Measurements from ENCODE around the gene CTBP2. TPM values are rescaled to one million over a fixed set of nuclear protein-coding genes. Genes with fewer than 3 reads are reported as not detected.

The CTBP2 gene
- total and polyA plus RNA-seq, 4 donors = 3.4 to 59.2 (median 5.5) TPM

GRCh38 chr10:125193306-125193877, 33.0 kb upstream of the CTBP2 start:
- Histone ChIP-seq H3K9ac (ENCODE audit: low read depth in 1 of 2, low read length in 2 of 2) (no peak overlapping the region), H3K4me3 (ENCODE audit: low read depth in 1 of 3, low read length in 3 of 3) (no peak overlapping the region), H3K27ac (ENCODE audit: low read depth in 1 of 2, low read length in 2 of 2) (no peak overlapping the region), H3K27me3 (ENCODE audit: control insufficient read depth in 4 of 4, insufficient read depth in 4 of 4, low read length in 3 of 4) (peaks cover 0 to 2% (median 0%) of the 10 kb centered on the region in 4 donors), H3K36me3 (ENCODE audit: control insufficient read depth in 4 of 4, insufficient read depth in 3 of 4, low read depth in 1 of 4, low read length in 3 of 4) (no peaks in the 10 kb centered on the region), H3K4me1 (ENCODE audit: control insufficient read depth in 4 of 4, insufficient read depth in 4 of 4, low read length in 3 of 4) (no peaks in the 10 kb centered on the region), H3K9me3 (ENCODE audit: control insufficient read depth in 4 of 4, low read length in 3 of 4) (no peaks in the 10 kb centered on the region)
- no peak for DNase-seq (ENCODE audit: low spot score)
- WGBS = 84% methylated on average over 11 of the region's 11 CpGs
- TF ChIP-seq MAX (IDR thresholded peaks at IDR 0.05) = no peak
- TF ChIP-seq TAF1 (conservative IDR thresholded peaks at IDR 0.05) = no peak
- TF ChIP-seq, protein P1, sequence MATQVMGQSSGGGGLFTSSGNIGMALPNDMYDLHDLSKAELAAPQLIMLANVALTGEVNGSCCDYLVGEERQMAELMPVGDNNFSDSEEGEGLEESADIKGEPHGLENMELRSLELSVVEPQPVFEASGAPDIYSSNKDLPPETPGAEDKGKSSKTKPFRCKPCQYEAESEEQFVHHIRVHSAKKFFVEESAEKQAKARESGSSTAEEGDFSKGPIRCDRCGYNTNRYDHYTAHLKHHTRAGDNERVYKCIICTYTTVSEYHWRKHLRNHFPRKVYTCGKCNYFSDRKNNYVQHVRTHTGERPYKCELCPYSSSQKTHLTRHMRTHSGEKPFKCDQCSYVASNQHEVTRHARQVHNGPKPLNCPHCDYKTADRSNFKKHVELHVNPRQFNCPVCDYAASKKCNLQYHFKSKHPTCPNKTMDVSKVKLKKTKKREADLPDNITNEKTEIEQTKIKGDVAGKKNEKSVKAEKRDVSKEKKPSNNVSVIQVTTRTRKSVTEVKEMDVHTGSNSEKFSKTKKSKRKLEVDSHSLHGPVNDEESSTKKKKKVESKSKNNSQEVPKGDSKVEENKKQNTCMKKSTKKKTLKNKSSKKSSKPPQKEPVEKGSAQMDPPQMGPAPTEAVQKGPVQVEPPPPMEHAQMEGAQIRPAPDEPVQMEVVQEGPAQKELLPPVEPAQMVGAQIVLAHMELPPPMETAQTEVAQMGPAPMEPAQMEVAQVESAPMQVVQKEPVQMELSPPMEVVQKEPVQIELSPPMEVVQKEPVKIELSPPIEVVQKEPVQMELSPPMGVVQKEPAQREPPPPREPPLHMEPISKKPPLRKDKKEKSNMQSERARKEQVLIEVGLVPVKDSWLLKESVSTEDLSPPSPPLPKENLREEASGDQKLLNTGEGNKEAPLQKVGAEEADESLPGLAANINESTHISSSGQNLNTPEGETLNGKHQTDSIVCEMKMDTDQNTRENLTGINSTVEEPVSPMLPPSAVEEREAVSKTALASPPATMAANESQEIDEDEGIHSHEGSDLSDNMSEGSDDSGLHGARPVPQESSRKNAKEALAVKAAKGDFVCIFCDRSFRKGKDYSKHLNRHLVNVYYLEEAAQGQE (IDR thresholded peaks at IDR 0.05) = no peak
- no peak for TF ChIP-seq RXRA (IDR thresholded peaks at IDR 0.05)
- TF ChIP-seq FOXA2 (IDR thresholded peaks at IDR 0.05) = no peak
- no peak for TF ChIP-seq ATF3 (IDR thresholded peaks at IDR 0.05)
- TF ChIP-seq NR2F2 (IDR thresholded peaks at IDR 0.05) = no peak

- Histone ChIP-seq H3K4me1 (ENCODE audit: control insufficient read depth in 4 of 4, insufficient read depth in 4 of 4, low read length in 3 of 4) (no peaks in the 10 kb centered on the region), H3K36me3 (ENCODE audit: control insufficient read depth in 4 of 4, insufficient read depth in 3 of 4, low read depth in 1 of 4, low read length in 3 of 4) (no peaks in the 10 kb centered on the region), H3K4me3 (ENCODE audit: low read depth in 1 of 3, low read length in 3 of 3) (no peak overlapping the region), H3K9me3 (ENCODE audit: control insufficient read depth in 4 of 4, low read length in 3 of 4) (no peaks in the 10 kb centered on the region), H3K27me3 (ENCODE audit: control insufficient read depth in 4 of 4, insufficient read depth in 4 of 4, low read length in 3 of 4) (peaks cover 0 to 2% (median 0%) of the 10 kb centered on the region in 4 donors), H3K9ac (ENCODE audit: low read depth in 1 of 2, low read length in 2 of 2) (no peak overlapping the region), H3K27ac (ENCODE audit: low read depth in 1 of 2, low read length in 2 of 2) (no peak overlapping the region)
- no peak for TF ChIP-seq TAF1 (conservative IDR thresholded peaks at IDR 0.05)
- TF ChIP-seq HNF4A (conservative IDR thresholded peaks at IDR 0.05) = no peak
- no peak for TF ChIP-seq FOXA2 (IDR thresholded peaks at IDR 0.05)
- TF ChIP-seq GABPA (IDR thresholded peaks at IDR 0.05 in 1 of 2, conservative IDR thresholded peaks at IDR 0.05 in 1 of 2) = no peak
- TF ChIP-seq, protein P2, sequence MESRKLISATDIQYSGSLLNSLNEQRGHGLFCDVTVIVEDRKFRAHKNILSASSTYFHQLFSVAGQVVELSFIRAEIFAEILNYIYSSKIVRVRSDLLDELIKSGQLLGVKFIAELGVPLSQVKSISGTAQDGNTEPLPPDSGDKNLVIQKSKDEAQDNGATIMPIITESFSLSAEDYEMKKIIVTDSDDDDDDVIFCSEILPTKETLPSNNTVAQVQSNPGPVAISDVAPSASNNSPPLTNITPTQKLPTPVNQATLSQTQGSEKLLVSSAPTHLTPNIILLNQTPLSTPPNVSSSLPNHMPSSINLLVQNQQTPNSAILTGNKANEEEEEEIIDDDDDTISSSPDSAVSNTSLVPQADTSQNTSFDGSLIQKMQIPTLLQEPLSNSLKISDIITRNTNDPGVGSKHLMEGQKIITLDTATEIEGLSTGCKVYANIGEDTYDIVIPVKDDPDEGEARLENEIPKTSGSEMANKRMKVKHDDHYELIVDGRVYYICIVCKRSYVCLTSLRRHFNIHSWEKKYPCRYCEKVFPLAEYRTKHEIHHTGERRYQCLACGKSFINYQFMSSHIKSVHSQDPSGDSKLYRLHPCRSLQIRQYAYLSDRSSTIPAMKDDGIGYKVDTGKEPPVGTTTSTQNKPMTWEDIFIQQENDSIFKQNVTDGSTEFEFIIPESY (IDR thresholded peaks at IDR 0.05) = no peak
- TF ChIP-seq HNF4G (IDR thresholded peaks at IDR 0.05) = no peak
- no peak for TF ChIP-seq RAD21 (IDR thresholded peaks at IDR 0.05)
- TF ChIP-seq, protein P1 (IDR thresholded peaks at IDR 0.05) = no peak
- TF ChIP-seq, protein P3, sequence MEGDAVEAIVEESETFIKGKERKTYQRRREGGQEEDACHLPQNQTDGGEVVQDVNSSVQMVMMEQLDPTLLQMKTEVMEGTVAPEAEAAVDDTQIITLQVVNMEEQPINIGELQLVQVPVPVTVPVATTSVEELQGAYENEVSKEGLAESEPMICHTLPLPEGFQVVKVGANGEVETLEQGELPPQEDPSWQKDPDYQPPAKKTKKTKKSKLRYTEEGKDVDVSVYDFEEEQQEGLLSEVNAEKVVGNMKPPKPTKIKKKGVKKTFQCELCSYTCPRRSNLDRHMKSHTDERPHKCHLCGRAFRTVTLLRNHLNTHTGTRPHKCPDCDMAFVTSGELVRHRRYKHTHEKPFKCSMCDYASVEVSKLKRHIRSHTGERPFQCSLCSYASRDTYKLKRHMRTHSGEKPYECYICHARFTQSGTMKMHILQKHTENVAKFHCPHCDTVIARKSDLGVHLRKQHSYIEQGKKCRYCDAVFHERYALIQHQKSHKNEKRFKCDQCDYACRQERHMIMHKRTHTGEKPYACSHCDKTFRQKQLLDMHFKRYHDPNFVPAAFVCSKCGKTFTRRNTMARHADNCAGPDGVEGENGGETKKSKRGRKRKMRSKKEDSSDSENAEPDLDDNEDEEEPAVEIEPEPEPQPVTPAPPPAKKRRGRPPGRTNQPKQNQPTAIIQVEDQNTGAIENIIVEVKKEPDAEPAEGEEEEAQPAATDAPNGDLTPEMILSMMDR (IDR thresholded peaks at IDR 0.05; ENCODE audit: low read depth, low read length, missing input control) = no peak
- TF ChIP-seq SP1 (IDR thresholded peaks at IDR 0.05) = no peak
- no peak for TF ChIP-seq NR2F2 (IDR thresholded peaks at IDR 0.05)
- WGBS = 83% methylated on average over 12 of the region's 12 CpGs
- no peak for DNase-seq (ENCODE audit: low spot score)
These were observed 32.3 kb upstream of the CTBP2 start for GRCh38 chr10:125192620-125193019.
